SK-N-SH treated with all-trans-retinoic acid at 6 μM for 48 hours (cell line): ENCODE results near the gene KCNJ2.

Source experiments
- ATAC-seq: fragments of 200-7000 bp; cut with Tn5 transposase; 3 replicates; pipeline ENCODE4 v1.9.1; 2020; ENCODE audit warnings: mild to moderate bottlenecking, moderate library complexity
- ARNTL ChIP-seq: fragments of 450-650 bp; formaldehyde crosslinking; IDR thresholded peaks from 2 replicates; pipeline ENCODE4 v1.5.0; 2020; ENCODE audit warnings: low read depth, mild to moderate bottlenecking, moderate library complexity, borderline replicate concordance
- BACH2 ChIP-seq: fragments of 250-450 bp; sonication (Bioruptor Pico); IDR thresholded peaks from 2 replicates; pipeline ENCODE4 v1.9.0; 2021; ENCODE audit warnings: mild to moderate bottlenecking, borderline replicate concordance
- CSDC2 ChIP-seq: fragments of 250-450 bp; sonication (Bioruptor Pico); IDR thresholded peaks from 2 replicates; pipeline ENCODE4 v1.5.0; 2020; ENCODE audit warnings: mild to moderate bottlenecking, moderate library complexity
- ESRRG ChIP-seq: fragments of 250-450 bp; sonication (Bioruptor Pico); IDR thresholded peaks from 2 replicates; pipeline ENCODE4 v1.6.1; 2021; ENCODE audit warnings: mild to moderate bottlenecking
- GLIS3 ChIP-seq: fragments of 250-450 bp; sonication (Bioruptor Pico); IDR thresholded peaks from 2 replicates; pipeline ENCODE4 v1.5.0; 2020; ENCODE audit warnings: mild to moderate bottlenecking, moderate library complexity
- ISL1 ChIP-seq: fragments of 250-450 bp; sonication (Bioruptor Pico); IDR thresholded peaks from 2 replicates; pipeline ENCODE4 v2.1.2; 2022; ENCODE audit warnings: mild to moderate bottlenecking, moderate library complexity
- OSR1 ChIP-seq: fragments of 250-450 bp; sonication (Bioruptor Pico); IDR thresholded peaks from 2 replicates; pipeline ENCODE4 v1.8.0; 2022; ENCODE audit warnings: moderate library complexity, mild to moderate bottlenecking, inconsistent platforms
- PPARA ChIP-seq: fragments of 250-450 bp; sonication (Bioruptor Pico); IDR thresholded peaks from 2 replicates; pipeline ENCODE4 v1.5.0; 2020; ENCODE audit warnings: mild to moderate bottlenecking, borderline replicate concordance
- SNAI2 ChIP-seq: fragments of 250-450 bp; sonication (Bioruptor Pico); IDR thresholded peaks from 2 replicates; pipeline ENCODE4 v1.5.0; 2020; ENCODE audit warnings: mild to moderate bottlenecking, moderate library complexity
- TCF4 ChIP-seq: fragments of 250-450 bp; sonication (Bioruptor Pico); IDR thresholded peaks from 2 replicates; pipeline ENCODE4 v1.8.0; 2021; ENCODE audit warnings: mild to moderate bottlenecking, moderate library complexity, borderline replicate concordance
- ZC3H10 ChIP-seq: fragments of 250-450 bp; sonication (Bioruptor Pico); IDR thresholded peaks from 2 replicates; pipeline ENCODE4 v1.5.1; 2021; ENCODE audit warnings: mild to moderate bottlenecking, moderate library complexity
- ZFP3 ChIP-seq: fragments of 250-450 bp; sonication (Bioruptor Pico); IDR thresholded peaks from 2 replicates; pipeline ENCODE4 v1.5.0; 2020; ENCODE audit warnings: mild to moderate bottlenecking, moderate library complexity
- ZFP30 ChIP-seq: fragments of 450-650 bp; formaldehyde crosslinking; IDR thresholded peaks from 2 replicates; pipeline ENCODE4 v1.5.0; 2022; ENCODE audit warnings: mild to moderate bottlenecking, moderate library complexity
- ZNF565 ChIP-seq: fragments of 450-650 bp; formaldehyde crosslinking; conservative IDR thresholded peaks from 2 replicates; pipeline ENCODE4 v1.5.0; 2020; ENCODE audit warnings: low read depth, mild to moderate bottlenecking, moderate library complexity
- ZNF70 ChIP-seq: fragments of 450-650 bp; formaldehyde crosslinking; IDR thresholded peaks from 2 replicates; pipeline ENCODE4 v1.5.0; 2020; ENCODE audit warnings: mild to moderate bottlenecking, moderate library complexity
- ZNF8 ChIP-seq: fragments of 450-650 bp; formaldehyde crosslinking; IDR thresholded peaks from 2 replicates; pipeline ENCODE4 v1.5.0; 2020; ENCODE audit warnings: mild to moderate bottlenecking, moderate library complexity
- TF ChIP-seq, protein P1 (sequence below): fragments of 250-450 bp; sonication (Bioruptor Pico); IDR thresholded peaks from 2 replicates; pipeline ENCODE4 v1.5.1; 2020; ENCODE audit warnings: low read depth, mild to moderate bottlenecking, moderate library complexity
- TF ChIP-seq, protein P2 (sequence below): fragments of 250-450 bp; sonication (Bioruptor Pico); IDR thresholded peaks from 2 replicates; pipeline ENCODE4 v1.5.1; 2021; ENCODE audit warnings: mild to moderate bottlenecking, moderate library complexity
- TF ChIP-seq, protein P3 (sequence below): fragments of 250-450 bp; sonication (Bioruptor Pico); IDR thresholded peaks from 2 replicates; pipeline ENCODE4 v1.8.0; 2021; ENCODE audit warnings: low read depth, mild to moderate bottlenecking, moderate library complexity, borderline replicate concordance
- TF ChIP-seq, protein P4 (sequence below): fragments of 250-450 bp; sonication (Bioruptor Pico); IDR thresholded peaks from 2 replicates; pipeline ENCODE4 v1.8.0; 2020; ENCODE audit warnings: mild to moderate bottlenecking, moderate library complexity, borderline replicate concordance
- TF ChIP-seq, protein P5 (sequence below): fragments of 250-450 bp; sonication (Bioruptor Pico); IDR thresholded peaks from 2 replicates; pipeline ENCODE4 v1.5.0; 2020; ENCODE audit warnings: mild to moderate bottlenecking, moderate library complexity

Gene KCNJ2

DNA sequence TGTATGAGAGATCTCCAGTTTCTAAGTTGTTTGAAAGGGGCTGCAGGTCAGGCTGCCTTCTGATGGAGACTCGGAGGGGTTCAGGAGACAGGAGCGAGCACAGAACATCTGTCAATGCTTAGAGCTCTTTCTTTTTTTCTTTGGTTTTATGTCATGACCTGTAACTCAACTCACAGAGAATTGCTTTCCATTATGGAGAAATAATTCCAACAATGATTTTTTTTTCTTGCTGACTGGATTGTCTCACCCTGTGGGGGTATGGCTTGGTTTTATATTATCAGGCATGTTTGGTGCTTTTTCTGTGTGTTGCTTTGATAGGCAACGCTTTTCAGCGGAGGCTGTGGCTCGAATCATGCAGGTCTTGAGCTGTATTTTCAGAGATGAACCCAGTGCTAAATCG, 10.7 kb upstream of the KCNJ2 start:
- TF ChIP-seq GLIS3 = no peak
- TF ChIP-seq, protein P1, sequence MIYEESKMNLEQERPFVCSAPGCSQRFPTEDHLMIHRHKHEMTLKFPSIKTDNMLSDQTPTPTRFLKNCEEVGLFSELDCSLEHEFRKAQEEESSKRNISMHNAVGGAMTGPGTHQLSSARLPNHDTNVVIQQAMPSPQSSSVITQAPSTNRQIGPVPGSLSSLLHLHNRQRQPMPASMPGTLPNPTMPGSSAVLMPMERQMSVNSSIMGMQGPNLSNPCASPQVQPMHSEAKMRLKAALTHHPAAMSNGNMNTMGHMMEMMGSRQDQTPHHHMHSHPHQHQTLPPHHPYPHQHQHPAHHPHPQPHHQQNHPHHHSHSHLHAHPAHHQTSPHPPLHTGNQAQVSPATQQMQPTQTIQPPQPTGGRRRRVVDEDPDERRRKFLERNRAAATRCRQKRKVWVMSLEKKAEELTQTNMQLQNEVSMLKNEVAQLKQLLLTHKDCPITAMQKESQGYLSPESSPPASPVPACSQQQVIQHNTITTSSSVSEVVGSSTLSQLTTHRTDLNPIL (CRISPR knock-in tag) = no peak
- no peak for TF ChIP-seq ESRRG (CRISPR knock-in tag)
- no peak for TF ChIP-seq ZFP3 (CRISPR knock-in tag)
- TF ChIP-seq ZNF70 = no peak
- TF ChIP-seq, protein P2, sequence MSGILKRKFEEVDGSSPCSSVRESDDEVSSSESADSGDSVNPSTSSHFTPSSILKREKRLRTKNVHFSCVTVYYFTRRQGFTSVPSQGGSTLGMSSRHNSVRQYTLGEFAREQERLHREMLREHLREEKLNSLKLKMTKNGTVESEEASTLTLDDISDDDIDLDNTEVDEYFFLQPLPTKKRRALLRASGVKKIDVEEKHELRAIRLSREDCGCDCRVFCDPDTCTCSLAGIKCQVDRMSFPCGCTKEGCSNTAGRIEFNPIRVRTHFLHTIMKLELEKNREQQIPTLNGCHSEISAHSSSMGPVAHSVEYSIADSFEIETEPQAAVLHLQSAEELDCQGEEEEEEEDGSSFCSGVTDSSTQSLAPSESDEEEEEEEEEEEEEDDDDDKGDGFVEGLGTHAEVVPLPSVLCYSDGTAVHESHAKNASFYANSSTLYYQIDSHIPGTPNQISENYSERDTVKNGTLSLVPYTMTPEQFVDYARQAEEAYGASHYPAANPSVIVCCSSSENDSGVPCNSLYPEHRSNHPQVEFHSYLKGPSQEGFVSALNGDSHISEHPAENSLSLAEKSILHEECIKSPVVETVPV = no peak
- TF ChIP-seq ZC3H10 = no peak
- no peak for TF ChIP-seq OSR1 (CRISPR knock-in tag)
- TF ChIP-seq, protein P3, sequence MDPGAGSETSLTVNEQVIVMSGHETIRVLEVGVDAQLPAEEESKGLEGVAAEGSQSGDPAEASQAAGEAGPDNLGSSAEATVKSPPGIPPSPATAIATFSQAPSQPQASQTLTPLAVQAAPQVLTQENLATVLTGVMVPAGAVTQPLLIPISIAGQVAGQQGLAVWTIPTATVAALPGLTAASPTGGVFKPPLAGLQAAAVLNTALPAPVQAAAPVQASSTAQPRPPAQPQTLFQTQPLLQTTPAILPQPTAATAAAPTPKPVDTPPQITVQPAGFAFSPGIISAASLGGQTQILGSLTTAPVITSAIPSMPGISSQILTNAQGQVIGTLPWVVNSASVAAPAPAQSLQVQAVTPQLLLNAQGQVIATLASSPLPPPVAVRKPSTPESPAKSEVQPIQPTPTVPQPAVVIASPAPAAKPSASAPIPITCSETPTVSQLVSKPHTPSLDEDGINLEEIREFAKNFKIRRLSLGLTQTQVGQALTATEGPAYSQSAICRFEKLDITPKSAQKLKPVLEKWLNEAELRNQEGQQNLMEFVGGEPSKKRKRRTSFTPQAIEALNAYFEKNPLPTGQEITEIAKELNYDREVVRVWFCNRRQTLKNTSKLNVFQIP = no peak
- TF ChIP-seq ISL1 (CRISPR knock-in tag) = no peak
- TF ChIP-seq BACH2 (CRISPR knock-in tag) = no peak
- TF ChIP-seq ZFP30 (CRISPR knock-in tag) = no peak
- no peak for TF ChIP-seq ZNF8

DNA sequence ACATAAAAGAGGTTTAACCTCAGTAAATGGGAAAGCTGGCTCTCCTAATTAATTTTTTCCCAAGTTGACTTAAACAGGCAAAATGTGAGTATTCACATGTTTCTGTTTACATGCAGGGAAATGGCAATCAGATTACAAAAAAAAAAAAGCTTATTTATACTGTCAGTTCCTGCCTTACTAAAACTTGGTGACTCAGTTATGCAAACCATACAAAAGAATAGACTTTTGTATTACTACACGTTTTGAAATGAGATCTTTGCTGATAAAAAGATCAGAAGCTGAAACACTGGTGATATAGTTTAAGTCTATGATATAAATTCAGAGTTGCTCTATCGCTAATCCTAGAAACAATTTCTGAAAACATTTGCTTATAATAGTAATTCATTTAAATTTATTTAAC, 9.4 kb upstream of the KCNJ2 start:
- no peak for ATAC-seq
- TF ChIP-seq, protein P1 (CRISPR knock-in tag) = no peak
- TF ChIP-seq, protein P3 = no peak
- no peak for TF ChIP-seq TCF4
- TF ChIP-seq, protein P2 = no peak
- TF ChIP-seq, protein P4, sequence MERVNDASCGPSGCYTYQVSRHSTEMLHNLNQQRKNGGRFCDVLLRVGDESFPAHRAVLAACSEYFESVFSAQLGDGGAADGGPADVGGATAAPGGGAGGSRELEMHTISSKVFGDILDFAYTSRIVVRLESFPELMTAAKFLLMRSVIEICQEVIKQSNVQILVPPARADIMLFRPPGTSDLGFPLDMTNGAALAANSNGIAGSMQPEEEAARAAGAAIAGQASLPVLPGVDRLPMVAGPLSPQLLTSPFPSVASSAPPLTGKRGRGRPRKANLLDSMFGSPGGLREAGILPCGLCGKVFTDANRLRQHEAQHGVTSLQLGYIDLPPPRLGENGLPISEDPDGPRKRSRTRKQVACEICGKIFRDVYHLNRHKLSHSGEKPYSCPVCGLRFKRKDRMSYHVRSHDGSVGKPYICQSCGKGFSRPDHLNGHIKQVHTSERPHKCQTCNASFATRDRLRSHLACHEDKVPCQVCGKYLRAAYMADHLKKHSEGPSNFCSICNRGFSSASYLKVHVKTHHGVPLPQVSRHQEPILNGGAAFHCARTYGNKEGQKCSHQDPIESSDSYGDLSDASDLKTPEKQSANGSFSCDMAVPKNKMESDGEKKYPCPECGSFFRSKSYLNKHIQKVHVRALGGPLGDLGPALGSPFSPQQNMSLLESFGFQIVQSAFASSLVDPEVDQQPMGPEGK (CRISPR knock-in tag) = no peak
- TF ChIP-seq, protein P5, sequence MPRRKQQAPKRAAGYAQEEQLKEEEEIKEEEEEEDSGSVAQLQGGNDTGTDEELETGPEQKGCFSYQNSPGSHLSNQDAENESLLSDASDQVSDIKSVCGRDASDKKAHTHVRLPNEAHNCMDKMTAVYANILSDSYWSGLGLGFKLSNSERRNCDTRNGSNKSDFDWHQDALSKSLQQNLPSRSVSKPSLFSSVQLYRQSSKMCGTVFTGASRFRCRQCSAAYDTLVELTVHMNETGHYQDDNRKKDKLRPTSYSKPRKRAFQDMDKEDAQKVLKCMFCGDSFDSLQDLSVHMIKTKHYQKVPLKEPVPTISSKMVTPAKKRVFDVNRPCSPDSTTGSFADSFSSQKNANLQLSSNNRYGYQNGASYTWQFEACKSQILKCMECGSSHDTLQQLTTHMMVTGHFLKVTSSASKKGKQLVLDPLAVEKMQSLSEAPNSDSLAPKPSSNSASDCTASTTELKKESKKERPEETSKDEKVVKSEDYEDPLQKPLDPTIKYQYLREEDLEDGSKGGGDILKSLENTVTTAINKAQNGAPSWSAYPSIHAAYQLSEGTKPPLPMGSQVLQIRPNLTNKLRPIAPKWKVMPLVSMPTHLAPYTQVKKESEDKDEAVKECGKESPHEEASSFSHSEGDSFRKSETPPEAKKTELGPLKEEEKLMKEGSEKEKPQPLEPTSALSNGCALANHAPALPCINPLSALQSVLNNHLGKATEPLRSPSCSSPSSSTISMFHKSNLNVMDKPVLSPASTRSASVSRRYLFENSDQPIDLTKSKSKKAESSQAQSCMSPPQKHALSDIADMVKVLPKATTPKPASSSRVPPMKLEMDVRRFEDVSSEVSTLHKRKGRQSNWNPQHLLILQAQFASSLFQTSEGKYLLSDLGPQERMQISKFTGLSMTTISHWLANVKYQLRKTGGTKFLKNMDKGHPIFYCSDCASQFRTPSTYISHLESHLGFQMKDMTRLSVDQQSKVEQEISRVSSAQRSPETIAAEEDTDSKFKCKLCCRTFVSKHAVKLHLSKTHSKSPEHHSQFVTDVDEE (CRISPR knock-in tag) = no peak

More for the DNA sequence above, 10.7 kb upstream of the KCNJ2 start:
- ATAC-seq = no peak

DNA sequence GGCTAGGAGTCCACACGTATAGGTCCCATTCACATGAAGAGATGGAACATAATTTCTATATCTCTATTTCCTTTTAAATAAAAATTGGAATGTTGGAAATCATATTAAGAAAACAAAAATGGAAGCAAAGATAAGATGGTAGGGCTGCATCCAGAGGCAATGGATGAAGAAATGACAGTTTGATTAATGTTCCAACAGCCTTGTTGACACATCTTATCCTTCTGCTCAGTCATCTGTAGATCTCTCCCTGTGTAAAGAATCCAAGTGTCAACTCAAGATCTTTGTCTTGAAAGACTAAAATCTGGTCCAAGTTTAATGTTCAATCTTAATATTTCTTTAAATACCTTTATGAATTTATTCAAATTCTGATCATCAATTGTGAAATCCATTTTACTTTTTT, 7.8 kb upstream of the KCNJ2 start:
- no peak for ATAC-seq
- TF ChIP-seq GLIS3 (no peak), BACH2 (CRISPR knock-in tag) (no peak), CSDC2 (CRISPR knock-in tag) (no peak), ZNF8 (no peak), ZNF565 (CRISPR knock-in tag) (no peak), ZC3H10 (no peak), OSR1 (CRISPR knock-in tag) (no peak), ARNTL (CRISPR knock-in tag) (no peak), ZFP3 (CRISPR knock-in tag) (no peak), ZNF70 (no peak), SNAI2 (no peak), PPARA (CRISPR knock-in tag) (no peak), ESRRG (CRISPR knock-in tag) (no peak)
- TF ChIP-seq, protein P1 (CRISPR knock-in tag) = no peak
- TF ChIP-seq, protein P2 = no peak
